NB4 (cell line): ENCODE measurements around the gene DNM1L.

Source experiments
- MYC ChIP-seq: IDR thresholded peaks from 2 replicates; pipeline ENCODE4 v1.6.1; 2011; ENCODE audit warnings: low read depth, low read length
- TF ChIP-seq, protein P1 (sequence below): IDR thresholded peaks from one replicate; pipeline ENCODE4 v1.5.1; 2012; ENCODE audit warnings: low read depth, low read length

DNA sequence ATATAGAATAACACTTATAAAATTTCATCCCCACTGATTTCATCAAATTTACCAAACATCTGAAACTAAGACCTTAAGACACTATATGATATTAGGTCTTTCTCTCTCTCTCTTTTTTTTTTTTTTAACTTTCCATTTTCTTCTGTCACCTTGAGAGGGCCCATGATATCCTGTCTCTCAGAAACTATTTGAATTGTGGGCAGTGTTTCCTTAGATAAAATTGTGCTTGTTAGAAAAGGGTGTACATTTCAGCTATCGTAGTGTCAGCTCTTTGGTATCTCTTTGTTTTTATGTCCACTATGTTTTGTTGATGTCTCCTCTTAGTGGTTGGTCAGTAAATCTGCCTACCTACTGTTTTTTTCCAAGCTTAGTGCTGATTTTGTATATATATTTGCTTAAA, 23.8 kb downstream of the DNM1L start:
- no peak for TF ChIP-seq MYC
- TF ChIP-seq, protein P1, sequence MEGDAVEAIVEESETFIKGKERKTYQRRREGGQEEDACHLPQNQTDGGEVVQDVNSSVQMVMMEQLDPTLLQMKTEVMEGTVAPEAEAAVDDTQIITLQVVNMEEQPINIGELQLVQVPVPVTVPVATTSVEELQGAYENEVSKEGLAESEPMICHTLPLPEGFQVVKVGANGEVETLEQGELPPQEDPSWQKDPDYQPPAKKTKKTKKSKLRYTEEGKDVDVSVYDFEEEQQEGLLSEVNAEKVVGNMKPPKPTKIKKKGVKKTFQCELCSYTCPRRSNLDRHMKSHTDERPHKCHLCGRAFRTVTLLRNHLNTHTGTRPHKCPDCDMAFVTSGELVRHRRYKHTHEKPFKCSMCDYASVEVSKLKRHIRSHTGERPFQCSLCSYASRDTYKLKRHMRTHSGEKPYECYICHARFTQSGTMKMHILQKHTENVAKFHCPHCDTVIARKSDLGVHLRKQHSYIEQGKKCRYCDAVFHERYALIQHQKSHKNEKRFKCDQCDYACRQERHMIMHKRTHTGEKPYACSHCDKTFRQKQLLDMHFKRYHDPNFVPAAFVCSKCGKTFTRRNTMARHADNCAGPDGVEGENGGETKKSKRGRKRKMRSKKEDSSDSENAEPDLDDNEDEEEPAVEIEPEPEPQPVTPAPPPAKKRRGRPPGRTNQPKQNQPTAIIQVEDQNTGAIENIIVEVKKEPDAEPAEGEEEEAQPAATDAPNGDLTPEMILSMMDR, result no peak
